ENCODE results near the gene PON2. TPM values are rescaled to one million over a fixed set of nuclear protein-coding genes. Genes with fewer than 3 reads are reported as not detected.

PON2 gene
- total RNA-seq, 1 donor from 2014 or later, result 152 TPM

DNA sequence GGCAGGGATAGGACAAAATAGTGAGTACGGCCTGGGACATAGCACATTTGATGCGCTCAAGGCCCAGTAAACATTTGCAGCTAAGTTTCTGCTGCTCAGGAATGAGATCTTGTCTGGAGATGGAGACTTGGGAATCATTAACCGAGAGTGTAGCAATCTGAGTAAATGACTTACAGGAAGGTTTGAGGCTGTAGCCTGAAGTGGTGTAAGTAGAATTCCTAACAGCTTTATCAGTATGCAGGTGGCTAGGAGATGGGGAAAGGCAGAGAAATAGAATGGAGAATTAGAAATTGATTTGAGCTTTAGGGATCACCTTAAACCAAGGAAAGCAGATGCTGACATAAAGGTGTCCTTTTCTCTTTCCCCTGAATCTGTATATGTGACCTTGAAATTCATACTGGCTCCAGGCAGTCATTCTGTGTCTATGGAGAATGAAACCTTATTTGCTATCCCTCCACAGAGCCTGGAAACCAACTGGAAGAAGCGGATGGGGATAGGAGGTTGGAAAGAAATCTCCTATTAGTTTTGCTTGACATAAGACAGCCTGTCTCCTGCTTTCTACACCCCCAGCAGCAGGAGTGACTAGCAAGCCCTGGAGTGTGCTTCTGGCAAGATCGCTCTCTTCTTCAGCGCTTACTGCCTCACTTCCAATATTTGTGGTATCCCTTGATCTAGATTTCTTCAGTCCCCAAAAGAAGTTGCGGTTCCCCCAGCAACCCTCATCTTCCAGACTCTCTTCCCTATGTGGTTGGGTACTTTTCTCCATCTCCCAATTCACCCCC, 6.4 kb upstream of the PON2 start:
- FAIRE-seq (no peak), DNase-seq (ENCODE audit: low read depth) (peak; percentile 52)
- no peak overlapping the region for H2AFZ ChIP-seq (ENCODE audit: low read depth, low read length)
- no peaks in the 10 kb centered on the region for H3K4me1 ChIP-seq (ENCODE audit: insufficient read depth, low read length)
- no peaks in the 10 kb centered on the region for H3K79me2 ChIP-seq (ENCODE audit: insufficient read depth, low read length)
- no peak overlapping the region for H3K4me2 ChIP-seq (ENCODE audit: low read length)
- no peak overlapping the region for H3K9ac ChIP-seq (ENCODE audit: low read length)
- H3K9me3 ChIP-seq (ENCODE audit: insufficient read depth, low read depth, low read length), result no peaks in the 10 kb centered on the region
- Mint-ChIP-seq H3K4me3 (ENCODE audit: unreplicated experiment) (no peak overlapping the region), H3K4me1 (ENCODE audit: low read depth, unreplicated experiment) (peaks cover 17% of the 10 kb centered on the region), H3K36me3 (ENCODE audit: low read depth, unreplicated experiment) (no peaks in the 10 kb centered on the region), H3K9me3 (ENCODE audit: unreplicated experiment) (no peaks in the 10 kb centered on the region), H3K27ac (ENCODE audit: unreplicated experiment) (peak overlapping the region; percentile 85), H3K27me3 (ENCODE audit: low read depth, unreplicated experiment) (peaks cover 4% of the 10 kb centered on the region)
- TF ChIP-seq, protein P1, sequence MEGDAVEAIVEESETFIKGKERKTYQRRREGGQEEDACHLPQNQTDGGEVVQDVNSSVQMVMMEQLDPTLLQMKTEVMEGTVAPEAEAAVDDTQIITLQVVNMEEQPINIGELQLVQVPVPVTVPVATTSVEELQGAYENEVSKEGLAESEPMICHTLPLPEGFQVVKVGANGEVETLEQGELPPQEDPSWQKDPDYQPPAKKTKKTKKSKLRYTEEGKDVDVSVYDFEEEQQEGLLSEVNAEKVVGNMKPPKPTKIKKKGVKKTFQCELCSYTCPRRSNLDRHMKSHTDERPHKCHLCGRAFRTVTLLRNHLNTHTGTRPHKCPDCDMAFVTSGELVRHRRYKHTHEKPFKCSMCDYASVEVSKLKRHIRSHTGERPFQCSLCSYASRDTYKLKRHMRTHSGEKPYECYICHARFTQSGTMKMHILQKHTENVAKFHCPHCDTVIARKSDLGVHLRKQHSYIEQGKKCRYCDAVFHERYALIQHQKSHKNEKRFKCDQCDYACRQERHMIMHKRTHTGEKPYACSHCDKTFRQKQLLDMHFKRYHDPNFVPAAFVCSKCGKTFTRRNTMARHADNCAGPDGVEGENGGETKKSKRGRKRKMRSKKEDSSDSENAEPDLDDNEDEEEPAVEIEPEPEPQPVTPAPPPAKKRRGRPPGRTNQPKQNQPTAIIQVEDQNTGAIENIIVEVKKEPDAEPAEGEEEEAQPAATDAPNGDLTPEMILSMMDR (IDR thresholded peaks at IDR 0.05; ENCODE audit: insufficient read depth, low read depth, low read length), result no peak
- no peak for TF ChIP-seq EZH2 (IDR thresholded peaks at IDR 0.05; ENCODE audit: insufficient read depth, low read length)
- H4K20me1 ChIP-seq (ENCODE audit: insufficient read depth, low read length), result no peaks in the 10 kb centered on the region
- H3K27ac ChIP-seq (ENCODE audit: low read depth, low read length), result no peak overlapping the region
- H3K27me3 ChIP-seq (ENCODE audit: insufficient read depth, low read length), result no peaks in the 10 kb centered on the region
- no peak overlapping the region for H3K4me3 ChIP-seq (ENCODE audit: insufficient read depth, low read depth, low read length)
- H3K36me3 ChIP-seq (ENCODE audit: insufficient read depth, low read length), result no peaks in the 10 kb centered on the region

DNA sequence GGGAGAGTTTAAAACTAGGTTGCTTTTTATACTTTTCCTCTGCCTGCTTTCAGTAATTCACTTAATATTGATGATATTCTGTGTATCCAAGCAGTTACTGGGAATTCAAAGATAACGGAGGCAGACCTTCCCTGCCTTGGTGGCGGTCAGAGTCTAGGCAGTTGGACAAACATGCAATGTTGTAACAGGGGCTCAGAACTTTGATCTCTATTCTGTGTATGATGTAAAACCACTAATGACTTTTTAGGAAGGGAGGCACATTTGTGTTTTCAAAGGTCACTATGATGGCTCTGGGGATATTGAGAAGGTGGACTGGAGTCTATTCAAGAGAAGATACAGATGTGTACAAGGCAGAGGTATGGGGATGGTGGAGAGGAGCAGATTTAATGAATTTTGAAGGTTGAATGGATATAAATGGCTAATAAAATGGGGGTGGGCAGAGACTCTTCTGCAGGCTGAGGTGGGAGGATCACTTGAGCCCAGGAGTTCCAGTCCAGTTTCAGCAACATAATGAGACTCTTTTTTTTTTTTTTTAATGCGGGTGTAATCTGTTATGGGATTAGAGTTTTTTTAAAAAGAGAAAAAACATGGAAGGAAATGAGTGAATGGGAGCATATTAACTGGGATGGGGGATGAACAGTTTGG, 5.7 kb upstream of the PON2 start:
- peak overlapping the region; percentile 85 for H3K27ac Mint-ChIP-seq (ENCODE audit: unreplicated experiment)

More for the DNA sequence above, 5.7 kb upstream of the PON2 start:
- no peak overlapping the region for H3K4me3 ChIP-seq (ENCODE audit: insufficient read depth, low read depth, low read length)
- H4K20me1 ChIP-seq (ENCODE audit: insufficient read depth, low read length), result no peaks in the 10 kb centered on the region
- Mint-ChIP-seq H3K27me3 (ENCODE audit: low read depth, unreplicated experiment) (peaks cover 4% of the 10 kb centered on the region), H3K4me3 (ENCODE audit: unreplicated experiment) (no peak overlapping the region), H3K4me1 (ENCODE audit: low read depth, unreplicated experiment) (peaks cover 18% of the 10 kb centered on the region), H3K9me3 (ENCODE audit: unreplicated experiment) (no peaks in the 10 kb centered on the region), H3K36me3 (ENCODE audit: low read depth, unreplicated experiment) (no peaks in the 10 kb centered on the region)
- H2AFZ ChIP-seq (ENCODE audit: low read depth, low read length), result no peak overlapping the region
- no peak overlapping the region for H3K9ac ChIP-seq (ENCODE audit: low read length)
- no peaks in the 10 kb centered on the region for H3K4me1 ChIP-seq (ENCODE audit: insufficient read depth, low read length)
- no peaks in the 10 kb centered on the region for H3K36me3 ChIP-seq (ENCODE audit: insufficient read depth, low read length)
- FAIRE-seq (no peak), DNase-seq (ENCODE audit: low read depth) (no peak)
- no peak overlapping the region for H3K27ac ChIP-seq (ENCODE audit: low read depth, low read length)
- no peaks in the 10 kb centered on the region for H3K27me3 ChIP-seq (ENCODE audit: insufficient read depth, low read length)
- H3K79me2 ChIP-seq (ENCODE audit: insufficient read depth, low read length), result no peaks in the 10 kb centered on the region
- H3K4me2 ChIP-seq (ENCODE audit: low read length), result no peak overlapping the region
- TF ChIP-seq, protein P1 (IDR thresholded peaks at IDR 0.05; ENCODE audit: insufficient read depth, low read depth, low read length), result no peak
- no peaks in the 10 kb centered on the region for H3K9me3 ChIP-seq (ENCODE audit: insufficient read depth, low read depth, low read length)

All from astrocyte (in vitro differentiated cells and primary cell).